ENCODE measurements around the gene SSBP3.
A peak's percentile ranks its signal among the peaks of the same experiment; 100 is the strongest.

SSBP3 gene

DNA sequence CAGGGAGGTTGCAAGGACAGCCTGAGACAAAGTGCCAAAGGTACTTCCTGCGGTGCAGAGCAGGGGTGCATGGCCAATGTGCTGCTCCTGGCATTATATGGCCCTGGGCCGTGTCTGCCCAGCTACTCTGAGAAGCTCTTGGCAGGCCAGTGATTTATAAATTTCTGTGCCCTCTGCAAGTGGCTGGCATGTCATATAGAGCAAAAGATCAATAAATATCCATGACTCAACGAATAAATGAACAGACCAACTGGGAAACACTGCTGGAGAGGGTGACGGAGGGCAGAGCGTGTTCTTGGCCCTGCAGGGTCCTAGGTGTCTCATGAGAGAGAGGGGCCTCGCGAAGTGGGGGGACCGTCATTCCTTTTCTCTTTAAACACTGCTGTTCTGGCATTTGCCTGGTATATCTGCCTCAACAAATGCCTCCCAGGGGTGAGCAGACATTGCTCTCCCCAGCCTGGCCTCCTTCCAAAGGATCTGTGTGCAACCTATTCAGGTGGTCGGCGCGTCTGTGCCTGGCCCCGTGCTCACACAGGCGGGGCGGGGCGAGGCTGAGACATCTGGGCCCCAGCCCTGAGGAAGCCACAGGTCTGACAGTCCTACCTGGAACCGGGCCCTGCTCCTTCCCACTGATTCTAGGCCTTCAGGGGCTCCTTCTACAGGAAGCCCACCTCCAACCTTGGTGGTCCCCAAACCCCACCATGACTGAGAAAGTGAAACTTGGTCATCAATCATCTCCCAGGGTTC is 123.9 kb downstream of the SSBP3 start:
- no peak for DNase-seq

DNA sequence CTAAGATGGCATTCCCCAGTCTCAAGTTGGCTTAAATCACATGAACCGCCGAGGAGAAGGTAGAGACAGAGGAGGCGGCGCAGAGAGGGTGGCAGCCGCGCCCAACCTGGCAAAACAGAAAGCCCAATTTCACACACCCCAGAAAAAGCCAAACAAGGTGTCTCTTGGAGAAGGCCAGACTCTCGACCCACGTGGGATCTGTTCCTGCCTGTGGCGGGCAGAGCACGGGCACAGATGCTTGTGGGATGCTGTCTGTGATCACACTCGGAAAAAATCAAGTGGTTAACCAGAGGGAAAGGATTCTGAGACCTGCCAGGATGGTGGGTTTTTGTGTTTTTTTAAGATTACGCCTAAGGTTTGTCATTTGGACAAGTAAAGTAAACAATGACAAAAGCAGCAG is 125.5 kb downstream of the SSBP3 start:
- no peak for DNase-seq

DNA sequence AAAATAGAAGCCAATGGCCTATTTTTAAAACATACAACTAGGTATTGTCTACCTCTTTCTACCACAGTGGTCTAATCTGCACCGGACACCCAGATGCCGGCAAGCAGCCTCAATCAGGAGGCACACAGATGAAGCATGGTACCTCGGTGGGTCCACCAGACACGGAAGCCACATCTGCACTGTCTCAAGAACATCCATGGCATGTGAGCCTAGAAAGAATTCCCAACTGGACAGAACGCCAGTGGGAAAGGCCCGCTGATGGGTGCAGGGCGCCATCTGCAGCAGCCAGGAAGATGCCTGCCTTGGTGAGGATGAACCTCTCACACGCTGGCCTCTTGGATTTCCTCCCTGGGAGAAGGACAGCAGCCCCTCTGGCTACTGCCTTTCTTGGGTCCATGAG is 126.7 kb downstream of the SSBP3 start:
- no peak for DNase-seq

DNA sequence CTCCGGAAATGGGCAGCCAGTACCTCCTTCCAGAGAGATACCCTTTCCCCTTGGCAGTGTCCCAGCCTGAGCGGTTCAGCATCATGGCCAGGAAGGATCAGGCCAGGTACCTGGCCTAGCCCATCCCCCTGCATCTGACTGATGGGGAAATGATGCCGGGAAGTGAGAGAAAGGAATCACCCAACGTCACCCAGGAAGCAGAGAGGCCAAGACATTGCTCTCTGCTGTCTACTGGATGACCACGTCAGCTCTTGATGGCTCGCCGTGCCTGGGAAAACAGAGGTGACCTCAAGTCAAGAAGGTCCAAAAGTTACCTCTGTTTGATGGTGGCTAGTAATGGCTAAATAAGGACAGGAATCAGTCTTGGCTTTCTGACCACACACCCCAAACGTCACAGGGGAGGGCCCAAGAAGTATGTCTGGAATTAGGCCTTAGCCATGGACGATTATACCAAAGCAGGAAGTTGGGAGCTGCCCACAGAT is 127.2 kb downstream of the SSBP3 start:
- no peak for DNase-seq

DNA sequence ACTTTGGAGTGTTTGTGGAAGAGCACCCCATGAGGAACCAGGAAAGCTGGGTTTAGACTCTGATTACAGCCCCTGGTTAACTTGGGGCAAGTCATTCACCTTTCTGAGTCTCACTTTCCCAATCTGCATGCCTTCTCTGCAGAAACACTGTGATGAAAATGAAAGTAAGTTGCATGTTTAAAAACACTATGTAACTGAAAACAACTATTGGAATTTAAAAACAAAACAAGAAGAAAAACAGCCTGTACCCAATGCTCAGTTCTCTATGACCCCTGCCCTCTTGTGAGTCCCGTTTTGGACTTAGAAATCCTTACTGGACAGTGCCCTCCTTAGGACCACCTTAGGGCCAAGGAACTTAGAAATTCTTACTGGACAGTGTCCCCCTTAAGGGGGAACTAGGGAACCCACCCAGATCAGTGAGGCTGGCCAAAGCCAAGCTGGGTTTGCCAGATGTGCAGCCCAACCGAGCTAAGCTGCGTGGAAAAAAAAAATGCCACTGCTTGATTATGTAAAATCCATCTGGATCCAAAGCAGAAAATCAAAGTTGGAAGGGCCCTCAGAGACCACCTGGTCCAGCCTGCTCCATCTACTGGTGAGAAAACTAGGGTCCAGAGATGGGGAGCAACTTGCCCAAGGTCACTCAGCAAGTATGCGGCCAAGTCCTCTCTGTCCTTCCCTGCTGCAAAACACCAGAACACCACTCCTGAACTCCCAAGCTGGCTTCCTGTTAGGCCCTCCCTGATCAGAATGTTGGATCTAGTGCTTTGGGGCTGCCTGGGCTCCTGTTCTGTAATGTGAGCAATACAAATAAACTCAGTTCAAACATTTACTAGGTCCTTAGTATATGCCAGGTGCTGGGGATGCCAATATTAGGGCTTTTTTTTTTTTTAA is 128.5 kb downstream of the SSBP3 start:
- no peak for DNase-seq

DNA sequence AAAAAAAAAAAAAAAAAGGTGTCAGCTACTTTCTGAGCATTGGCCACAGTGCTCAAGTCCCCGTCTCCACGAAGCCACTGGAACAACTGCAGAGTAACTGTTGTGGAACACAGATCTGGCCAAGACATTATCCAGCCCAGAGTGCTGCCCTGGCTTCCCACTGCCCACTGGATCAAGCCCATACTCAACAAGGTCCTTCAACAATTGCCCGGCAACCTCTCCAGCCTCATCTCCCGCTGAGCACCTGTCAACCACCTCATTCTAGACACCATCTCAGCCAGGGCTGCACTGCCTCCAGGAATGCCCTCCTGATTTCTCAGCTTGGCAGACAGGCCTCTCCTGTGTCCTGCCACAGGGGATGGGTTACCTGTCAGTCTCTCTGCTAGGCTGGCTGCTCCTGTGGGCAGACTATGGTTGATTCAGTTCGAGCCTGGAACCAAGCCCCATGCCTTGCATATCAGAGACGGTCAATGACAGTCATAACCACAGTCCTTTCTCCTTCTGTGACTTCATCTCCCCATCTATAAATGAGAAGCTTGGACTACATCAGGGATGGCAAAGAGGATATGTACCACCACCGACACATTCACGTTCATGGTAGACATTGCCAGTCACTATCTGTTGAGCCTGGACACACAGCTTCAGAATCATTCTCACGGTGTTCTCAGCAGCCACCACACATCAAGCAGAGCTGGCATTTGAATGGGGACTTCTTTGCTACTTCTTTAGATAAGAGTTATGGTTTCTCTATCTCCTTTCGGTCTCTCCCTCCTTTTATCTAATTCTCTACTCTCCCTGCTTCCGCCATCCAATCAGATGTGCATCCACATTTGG is 129.4 kb downstream of the SSBP3 start:
- no peak for DNase-seq

DNA sequence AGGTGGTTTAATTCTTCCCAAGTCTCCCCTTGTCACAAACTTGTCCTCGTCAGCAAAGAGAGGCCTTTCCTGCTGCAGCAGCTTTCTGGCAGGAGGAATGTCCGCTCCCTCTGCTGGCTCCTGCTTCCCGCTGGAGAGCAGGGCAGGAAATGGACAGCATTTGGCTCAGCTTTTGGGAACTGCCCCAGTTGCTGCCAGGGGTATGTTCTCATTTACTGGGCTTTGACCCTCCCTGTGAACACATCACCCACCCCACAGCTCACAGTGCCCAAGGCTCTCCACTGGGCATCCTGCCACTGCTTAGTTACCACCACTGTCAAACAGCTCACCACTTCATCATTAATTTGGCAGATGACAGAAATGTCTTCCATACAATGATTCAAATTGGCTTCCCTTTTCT is 130.8 kb downstream of the SSBP3 start:
- no peak for DNase-seq

DNA sequence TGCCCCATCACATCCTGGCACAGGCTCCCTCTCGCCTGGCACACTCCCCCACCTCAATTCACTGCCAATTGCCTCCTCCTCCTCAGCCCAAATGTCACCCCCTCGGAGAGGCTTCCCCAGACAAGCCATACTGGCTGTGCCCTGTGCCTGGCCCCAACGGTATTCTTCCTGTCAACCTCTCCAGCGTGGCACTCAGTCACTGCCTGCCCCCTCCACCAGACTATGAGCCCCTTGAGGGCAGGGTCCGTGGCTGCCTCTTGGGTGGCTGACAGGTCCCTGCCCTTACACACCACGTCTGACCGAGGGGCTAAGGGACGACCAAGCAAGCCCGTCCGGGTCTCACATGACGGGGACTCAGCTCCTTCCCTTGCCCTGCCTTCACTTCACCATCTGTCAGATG is 131.3 kb downstream of the SSBP3 start:
- no peak for DNase-seq

DNA sequence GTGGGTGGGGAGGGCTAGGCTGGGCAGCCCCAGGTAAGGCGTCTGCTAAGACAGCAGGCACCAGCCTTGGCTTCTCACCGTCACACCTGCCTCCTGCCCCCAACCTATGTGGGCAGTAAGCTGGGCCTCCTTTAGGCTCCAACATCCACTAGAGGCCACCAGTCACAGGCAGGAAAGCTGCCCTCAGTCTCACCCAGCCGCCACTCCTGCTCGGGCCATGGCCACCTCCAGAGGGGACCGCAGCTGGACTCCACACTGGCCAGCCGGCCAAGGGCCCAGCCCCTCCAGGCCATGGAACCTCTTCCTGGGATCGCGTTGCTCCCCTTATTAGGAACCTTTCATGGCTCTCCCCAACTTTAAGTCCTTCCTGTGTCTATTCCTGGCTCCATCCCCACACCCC is 131.7 kb downstream of the SSBP3 start:
- no peak for DNase-seq

DNA sequence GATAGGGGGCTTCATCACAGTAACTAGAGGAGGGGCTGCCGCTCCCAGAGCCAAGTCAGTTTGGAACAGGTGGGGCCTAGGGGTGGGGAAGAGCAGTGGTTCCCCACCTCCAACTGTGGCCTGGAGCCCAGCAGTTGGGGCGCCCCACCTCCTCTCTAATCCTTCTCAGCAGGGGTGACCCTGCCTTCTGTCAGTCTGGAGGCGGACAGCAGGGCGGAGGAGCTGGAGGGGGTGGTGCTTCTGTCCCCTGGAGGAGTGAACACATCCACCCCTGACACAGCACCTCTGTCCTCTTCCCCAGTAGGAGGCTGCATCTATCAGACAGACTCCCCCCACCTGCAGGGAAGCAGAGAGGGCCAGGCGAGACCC is 132.4 kb downstream of the SSBP3 start:
- DNase-seq = no peak

DNA sequence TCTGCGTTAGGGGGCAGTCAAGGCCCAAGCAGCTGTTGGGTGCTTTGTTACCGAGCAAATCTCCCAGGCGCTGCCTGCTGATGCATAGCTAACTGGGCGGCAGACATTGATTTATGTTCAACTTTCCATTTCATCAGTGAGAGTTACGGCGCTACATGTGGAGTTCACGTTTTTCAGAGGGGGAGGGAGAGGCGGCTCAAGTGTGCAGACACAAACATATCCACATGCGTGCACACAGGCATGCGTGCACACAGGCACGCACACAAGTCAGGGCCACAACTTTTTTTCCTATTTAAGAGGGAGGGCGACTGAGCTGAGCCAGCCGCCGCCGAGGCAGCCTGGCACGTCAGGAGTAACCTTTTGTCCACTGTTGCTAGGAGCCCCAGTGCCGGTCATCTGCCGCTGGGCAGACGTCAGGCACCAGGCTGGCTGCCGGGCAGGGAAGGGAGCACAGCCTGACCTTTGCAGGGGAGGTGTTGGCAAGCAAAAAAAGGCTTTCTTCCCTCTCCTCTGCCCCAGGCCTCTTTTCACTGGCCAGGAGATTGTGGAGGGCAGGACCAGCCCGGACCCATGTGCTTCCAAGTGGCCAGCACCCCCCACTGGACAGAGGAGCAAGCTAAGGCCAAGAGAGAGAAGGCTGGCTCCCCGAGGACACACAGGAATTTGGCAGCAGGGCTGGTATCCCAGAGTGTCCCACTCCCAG is 133.0 kb downstream of the SSBP3 start:
- peak; percentile 75 for DNase-seq

DNA sequence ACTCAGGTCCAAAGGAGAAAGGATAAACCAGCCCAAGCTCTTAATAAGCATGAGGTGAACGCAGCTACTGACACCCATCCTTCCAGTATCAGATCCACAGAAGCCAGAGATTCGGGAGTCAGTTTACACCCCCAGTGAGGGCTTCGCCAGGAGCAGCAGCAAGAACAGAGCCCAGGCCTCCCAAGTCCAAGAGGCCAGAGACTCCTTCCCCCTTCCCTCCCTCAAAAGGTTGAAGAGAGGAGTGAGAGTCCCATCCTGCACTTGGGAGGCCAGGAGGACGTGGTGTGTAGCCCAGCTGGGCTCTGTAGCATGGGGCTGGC is 133.5 kb downstream of the SSBP3 start:
- DNase-seq = no peak

DNA sequence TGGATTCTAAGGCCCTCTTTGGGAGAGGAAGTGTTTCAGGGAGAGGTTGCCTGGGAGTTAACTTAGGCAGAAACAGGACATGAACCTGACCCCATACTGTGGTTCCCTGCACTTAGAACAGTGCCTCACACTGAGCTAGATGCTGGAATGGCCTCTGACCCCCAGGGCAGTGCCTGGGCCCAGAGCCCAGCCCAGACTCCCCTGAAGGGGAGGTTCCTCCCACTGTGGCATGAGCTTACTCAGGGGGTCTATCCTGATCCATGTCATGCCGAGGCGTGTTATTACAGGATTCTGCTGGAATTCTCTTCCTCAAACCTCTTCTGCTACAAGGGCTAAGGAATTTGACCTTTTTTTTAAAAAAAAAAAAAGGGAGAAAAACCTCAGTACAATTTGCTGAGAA is 134.1 kb downstream of the SSBP3 start:
- no peak for DNase-seq

DNA sequence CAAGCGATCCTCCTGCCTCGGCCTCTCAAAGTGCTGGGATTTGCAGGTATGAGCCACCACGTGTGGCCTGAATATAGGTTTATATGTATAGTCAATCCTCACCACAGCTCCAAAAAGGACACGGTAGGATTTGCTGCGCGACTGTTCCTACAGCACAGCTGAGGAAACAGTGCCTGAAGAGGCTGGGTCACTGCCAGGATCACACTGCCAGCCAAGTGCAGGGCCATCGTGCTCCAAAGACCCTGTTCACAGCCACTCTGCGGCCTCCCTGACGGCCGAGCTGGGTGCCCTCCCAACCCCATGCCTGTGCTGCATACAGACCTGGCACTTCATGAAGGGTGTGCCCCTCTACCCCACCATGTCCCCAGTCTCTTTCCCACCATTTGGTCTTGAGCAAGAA is 134.9 kb downstream of the SSBP3 start:
- peak; percentile 48 for DNase-seq

DNA sequence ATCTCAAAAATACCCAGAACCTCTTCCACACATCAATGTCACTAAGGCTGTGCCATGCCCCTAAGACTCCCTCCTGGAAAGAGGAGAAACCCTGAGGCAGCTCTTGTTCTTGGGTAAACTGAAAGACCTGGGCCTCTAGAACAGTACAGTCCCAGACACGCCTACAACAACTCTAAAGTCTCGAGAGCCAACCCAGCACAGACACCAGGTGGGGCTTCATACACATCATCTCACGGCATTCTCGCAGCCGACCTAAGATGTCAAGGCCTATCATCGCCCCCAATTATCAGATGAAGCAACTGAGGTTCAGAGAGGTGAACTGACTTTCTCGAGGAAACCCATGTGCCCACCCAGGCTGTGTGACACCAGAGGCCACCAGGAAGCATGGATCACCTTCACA is 135.7 kb downstream of the SSBP3 start:
- no peak for DNase-seq

DNA sequence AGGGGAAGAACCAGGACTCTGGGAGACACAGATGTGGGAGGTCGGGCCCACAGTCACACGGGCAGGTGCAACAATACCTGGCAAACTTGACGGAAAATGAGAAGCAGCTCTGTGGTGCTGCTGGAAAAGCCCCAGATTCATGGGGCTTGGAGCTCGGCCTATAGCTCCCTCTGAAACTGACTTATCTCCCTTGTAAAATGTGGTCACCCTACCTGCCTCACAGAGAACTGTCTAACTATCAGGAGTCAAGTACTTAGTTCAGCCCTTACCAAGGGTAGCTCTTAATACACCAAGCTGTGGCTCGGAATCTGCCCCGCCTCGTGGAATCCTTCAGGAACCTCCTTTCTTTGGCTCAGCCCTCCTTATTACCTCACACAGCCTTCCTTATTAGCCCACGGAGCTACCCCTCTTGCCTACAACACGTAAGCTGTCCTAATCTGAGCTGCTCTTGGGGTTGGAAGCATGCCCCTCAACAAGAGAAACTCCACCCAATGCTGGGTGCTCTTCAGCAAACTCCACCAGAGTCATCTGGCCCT is 137.4 kb downstream of the SSBP3 start:
- no peak for DNase-seq

DNA sequence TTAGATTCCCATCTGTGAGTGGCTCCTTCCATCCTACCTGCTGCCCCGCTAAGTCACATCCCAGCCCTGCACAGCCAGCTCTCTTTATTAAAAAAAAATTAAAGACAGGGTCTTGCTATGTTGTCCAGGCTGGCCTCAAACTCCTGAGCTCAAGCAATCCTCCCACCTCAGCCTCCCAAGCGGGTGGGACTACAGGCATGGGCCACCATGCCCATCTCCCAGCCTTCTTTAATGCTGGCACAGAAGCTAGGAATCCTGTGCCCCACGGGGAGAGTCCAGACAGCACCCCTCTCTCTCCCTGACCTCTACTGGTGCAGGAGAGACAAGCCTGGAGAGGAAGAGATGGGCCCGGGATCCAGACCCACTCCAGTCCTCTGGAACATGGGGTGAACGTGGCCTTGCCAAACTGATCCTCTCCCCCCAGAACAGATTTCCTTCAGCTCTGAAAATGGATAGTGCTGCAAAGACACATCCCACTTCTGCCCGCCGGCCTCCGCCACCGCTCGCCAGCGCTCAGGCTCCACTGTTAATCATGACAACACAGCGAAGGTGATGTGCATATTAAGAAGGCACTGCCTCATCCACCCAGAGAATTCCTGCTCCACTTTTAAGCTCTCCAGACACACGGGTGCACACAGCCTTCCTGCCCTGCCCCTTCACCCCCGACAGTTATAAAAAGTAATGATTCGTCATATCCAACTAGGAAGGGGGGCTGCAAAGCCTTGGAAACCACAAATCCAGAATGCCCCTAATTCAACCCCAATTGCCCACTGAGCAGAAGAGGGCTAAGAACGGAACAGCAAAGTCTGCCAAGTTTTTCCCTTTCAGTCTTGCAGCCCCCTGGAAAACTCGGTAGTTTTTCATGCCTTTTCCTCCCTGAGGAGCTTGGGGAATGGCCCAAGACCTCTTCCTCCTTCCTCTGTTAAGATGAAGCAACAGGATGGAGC is 138.1 kb downstream of the SSBP3 start:
- no peak for DNase-seq

DNA sequence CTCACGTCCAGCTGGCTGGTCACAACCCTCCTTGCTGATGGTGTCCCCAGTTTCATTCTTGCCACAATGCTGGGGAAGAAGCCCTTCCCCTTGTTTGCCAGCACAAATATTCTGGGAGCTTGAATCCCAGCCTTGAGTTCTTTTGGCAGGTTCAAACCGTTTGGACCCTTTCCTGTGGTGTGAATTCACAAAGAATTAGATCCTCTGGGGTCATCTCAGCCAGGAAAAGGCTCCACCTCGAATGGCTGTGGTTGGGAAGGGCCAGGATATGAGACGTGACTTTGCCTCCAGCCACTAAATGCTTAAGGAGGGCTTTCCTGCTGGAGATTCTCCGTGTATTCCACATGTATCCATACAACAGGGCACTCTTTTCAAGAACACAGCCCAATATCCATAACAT is 139.3 kb downstream of the SSBP3 start:
- no peak for DNase-seq

DNA sequence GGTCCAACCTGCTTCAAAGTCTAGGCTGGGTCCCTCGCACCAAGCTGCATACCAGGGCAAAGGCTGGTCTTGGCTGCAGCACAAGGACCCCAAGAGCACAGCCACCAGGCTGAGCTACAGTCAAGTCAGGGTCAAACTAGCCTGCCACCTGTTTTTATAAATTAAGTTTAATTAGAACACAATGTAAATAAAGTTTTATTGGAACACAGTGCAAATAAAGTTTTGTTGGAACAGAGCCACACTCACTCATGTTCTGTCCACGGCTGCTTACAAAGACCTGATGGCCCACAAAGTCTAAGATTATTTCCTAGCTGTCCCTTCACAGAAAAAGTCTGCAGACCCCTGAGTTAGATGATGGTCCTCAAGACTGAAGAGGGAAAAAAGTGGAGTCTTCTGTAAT is 140.0 kb downstream of the SSBP3 start:
- DNase-seq = no peak

DNA sequence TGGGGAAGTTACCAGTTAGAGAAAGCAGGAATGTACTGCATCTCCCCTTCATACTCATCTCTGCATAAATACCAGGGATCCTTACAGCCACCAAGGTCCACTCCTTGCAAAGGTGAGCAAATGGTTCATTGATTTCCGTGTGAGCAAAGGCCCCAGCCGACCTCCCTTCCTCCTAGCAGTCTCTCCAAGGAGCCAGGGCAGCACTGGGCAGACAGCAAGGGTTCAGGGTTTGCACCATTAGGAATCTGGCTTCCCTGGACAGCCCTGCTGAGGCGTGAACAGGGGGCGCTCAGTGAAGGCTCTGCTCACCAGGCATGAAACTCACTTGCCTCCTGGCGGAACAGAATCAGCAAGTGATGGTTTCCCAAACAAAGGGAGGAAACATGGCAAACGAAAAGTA is 140.5 kb downstream of the SSBP3 start:
- no peak for DNase-seq

DNA sequence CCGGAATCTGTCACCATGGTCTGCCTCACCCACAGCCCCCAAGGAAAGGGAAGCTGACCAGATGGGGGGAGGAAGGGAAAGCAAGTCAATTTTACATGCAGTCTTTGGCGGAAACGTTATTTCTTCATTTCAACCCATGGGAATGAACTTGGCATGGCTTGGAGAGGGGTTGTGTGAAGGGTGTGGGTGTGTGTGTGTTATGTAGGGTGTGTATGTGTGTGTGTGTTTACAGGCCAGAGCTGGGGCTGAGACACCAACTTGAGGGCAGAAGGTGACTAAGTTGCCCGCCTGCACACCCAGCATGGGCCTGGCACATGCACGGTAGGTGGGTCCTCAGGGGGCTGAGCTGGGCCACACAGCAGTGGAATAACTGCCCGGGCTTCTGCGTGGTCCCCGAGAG is 141.1 kb downstream of the SSBP3 start:
- no peak for DNase-seq

Measured in SHP77 treated with DMSO at 0.1 percent for 48 hours (cell line).